GM21515 (cell line): ENCODE results near the gene IBSP.

ENCODE experiments used
- ATAC-seq: cut with Tn5 transposase; IDR thresholded peaks from one replicate; pipeline ENCODE4 v1.9.1; 2021; ENCODE audit not compliant: unreplicated experiment

The IBSP gene

GRCh38 chr4:87838205-87838604 lies 38.9 kb downstream of the IBSP start:
- ATAC-seq = no peak

- ATAC-seq = peak; percentile 69
Observed at GRCh38 chr4:87838890-87839591, 39.7 kb downstream of the IBSP start.

- no peak for ATAC-seq
Observed at GRCh38 chr4:87839592-87839946, 40.2 kb downstream of the IBSP start.

GRCh38 chr4:87840149-87840548 lies 40.8 kb downstream of the IBSP start:
- ATAC-seq = no peak

- ATAC-seq = no peak
Observed at GRCh38 chr4:87843936-87844335, 44.6 kb downstream of the IBSP start.

GRCh38 chr4:87844452-87844851 lies 45.1 kb downstream of the IBSP start:
- no peak for ATAC-seq

GRCh38 chr4:87846226-87846625 lies 46.9 kb downstream of the IBSP start:
- ATAC-seq = no peak

- peak; percentile 84 for ATAC-seq
Observed at GRCh38 chr4:87848622-87849351, 49.4 kb downstream of the IBSP start.

GRCh38 chr4:87849612-87850011 lies 50.3 kb downstream of the IBSP start:
- ATAC-seq = no peak

- ATAC-seq = no peak
Observed at GRCh38 chr4:87851332-87851731, 52.0 kb downstream of the IBSP start.

GRCh38 chr4:87851953-87852352 lies 52.6 kb downstream of the IBSP start:
- ATAC-seq = no peak

- no peak for ATAC-seq
Observed at GRCh38 chr4:87853108-87853507, 53.8 kb downstream of the IBSP start.

- no peak for ATAC-seq
Observed at GRCh38 chr4:87853891-87854290, 54.5 kb downstream of the IBSP start.

GRCh38 chr4:87855559-87855958 lies 56.2 kb downstream of the IBSP start:
- no peak for ATAC-seq

GRCh38 chr4:87856816-87857215 lies 57.5 kb downstream of the IBSP start:
- no peak for ATAC-seq

- no peak for ATAC-seq
Observed at GRCh38 chr4:87857789-87858188, 58.4 kb downstream of the IBSP start.
